ENCODE measurements around the gene TRAPPC3.

The TRAPPC3 gene

GRCh38 chr1:36101546-36101945 is 47.7 kb downstream of the TRAPPC3 start:
- no peak for TF ChIP-seq CTCF (conservative IDR thresholded peaks at IDR 0.05; ENCODE audit: control insufficient read depth, insufficient read depth, low read depth, low read length)
- no peak for DNase-seq (ENCODE audit: low read depth)
- H3K4me3 ChIP-seq (ENCODE audit: control insufficient read depth, low read depth, low read length) = no peak overlapping the region

GRCh38 chr1:36100376-36100775 is 48.9 kb downstream of the TRAPPC3 start:
- no peak overlapping the region for H3K4me3 ChIP-seq (ENCODE audit: control insufficient read depth, low read depth, low read length)
- no peak for DNase-seq (ENCODE audit: low read depth)
- TF ChIP-seq CTCF (conservative IDR thresholded peaks at IDR 0.05; ENCODE audit: control insufficient read depth, insufficient read depth, low read depth, low read length) = no peak

- no peak overlapping the region for H3K4me3 ChIP-seq (ENCODE audit: control insufficient read depth, low read depth, low read length)
- peak; percentile 82 for TF ChIP-seq CTCF (conservative IDR thresholded peaks at IDR 0.05; ENCODE audit: control insufficient read depth, insufficient read depth, low read depth, low read length)
- DNase-seq (ENCODE audit: low read depth) = peak; percentile 73
These were observed 49.5 kb downstream of the TRAPPC3 start for GRCh38 chr1:36099681-36100341.

GRCh38 chr1:36098650-36099365 is 50.5 kb downstream of the TRAPPC3 start:
- no peak for DNase-seq (ENCODE audit: low read depth)
- no peak for TF ChIP-seq CTCF (conservative IDR thresholded peaks at IDR 0.05; ENCODE audit: control insufficient read depth, insufficient read depth, low read depth, low read length)
- H3K4me3 ChIP-seq (ENCODE audit: control insufficient read depth, low read depth, low read length) = no peak overlapping the region

GRCh38 chr1:36097693-36098585 is 51.3 kb downstream of the TRAPPC3 start:
- TF ChIP-seq CTCF (conservative IDR thresholded peaks at IDR 0.05; ENCODE audit: control insufficient read depth, insufficient read depth, low read depth, low read length) = no peak
- H3K4me3 ChIP-seq (ENCODE audit: control insufficient read depth, low read depth, low read length) = no peak overlapping the region
- DNase-seq (ENCODE audit: low read depth) = no peak

- TF ChIP-seq CTCF (conservative IDR thresholded peaks at IDR 0.05; ENCODE audit: control insufficient read depth, insufficient read depth, low read depth, low read length) = no peak
- H3K4me3 ChIP-seq (ENCODE audit: control insufficient read depth, low read depth, low read length) = no peak overlapping the region
- DNase-seq (ENCODE audit: low read depth) = peak; percentile 13
These were observed 52.5 kb downstream of the TRAPPC3 start for GRCh38 chr1:36096500-36097432.
